Brain microvascular endothelial cell (primary cell): ENCODE data around the gene KLRK1.
"Not testable (repeated sequence)": the region's sequence is repeated elsewhere in the genome, so short reads cannot be mapped to it uniquely, and the experiment has no call there.

Experiments
- DNase-seq: peaks from one replicate; pipeline ENCODE4 v3.0.0-alpha.2; 2020
- H3K27ac ChIP-seq: fragments of 250-450 bp; sonication (Bioruptor Pico); 2 replicates; pipeline ENCODE4 v1.5.1; 2020; ENCODE audit warnings: mild to moderate bottlenecking, moderate library complexity
- H3K27me3 ChIP-seq: fragments of 250-450 bp; sonication (Bioruptor Pico); replicated peaks from 2 replicates; pipeline ENCODE4 v1.5.1; 2020; ENCODE audit warnings: mild to moderate bottlenecking
- H3K36me3 ChIP-seq: fragments of 250-450 bp; sonication (Bioruptor Pico); replicated peaks from 2 replicates; pipeline ENCODE4 v1.5.1; 2020; ENCODE audit warnings: mild to moderate bottlenecking
- H3K4me3 ChIP-seq: 2 replicates; pipeline ENCODE4 v1.5.1; 2011; ENCODE audit warnings: low read depth, mild to moderate bottlenecking, control low read depth, low read length, moderate library complexity
- CTCF ChIP-seq: IDR thresholded peaks from 2 replicates; pipeline ENCODE4 v1.5.1; 2011; ENCODE audit warnings: low read depth, mild to moderate bottlenecking, moderate library complexity, low read length, control low read depth, inconsistent platforms; ENCODE audit errors: missing control alignments
- in situ Hi-C: cut with HindIII; loops from 2 replicates; pipeline ENCODE4 v1.10.0; 2017; ENCODE audit warnings: low sequenced_read_pairs, low pct_ligation_motif_present

KLRK1 gene

GRCh38 chr12:10358131-10358530 lies 31.7 kb downstream of the KLRK1 start:
- H3K4me3 ChIP-seq: no peak overlapping the region
- no peaks in the 10 kb centered on the region for H3K27me3 ChIP-seq
- no peak for TF ChIP-seq CTCF
- no peaks in the 10 kb centered on the region for H3K36me3 ChIP-seq
- DNase-seq: no peak
- in situ Hi-C loops: no loop called here
- no peak overlapping the region for H3K27ac ChIP-seq

GRCh38 chr12:10354502-10354901 lies 35.3 kb downstream of the KLRK1 start:
- Histone ChIP-seq H3K36me3 (no peaks in the 10 kb centered on the region), H3K27me3 (no peaks in the 10 kb centered on the region), H3K27ac (no peak overlapping the region), H3K4me3 (no peak overlapping the region)
- DNase-seq: no peak
- in situ Hi-C loops: no loop called here
- TF ChIP-seq CTCF: no peak

GRCh38 chr12:10354071-10354470 lies 35.8 kb downstream of the KLRK1 start:
- no peak for DNase-seq
- in situ Hi-C loops: no loop called here
- no peak for TF ChIP-seq CTCF

GRCh38 chr12:10351457-10351856 lies 38.4 kb downstream of the KLRK1 start:
- H3K27me3 ChIP-seq, in situ Hi-C loops, H3K4me3 ChIP-seq, H3K27ac ChIP-seq, DNase-seq, H3K36me3 ChIP-seq: not testable (repeated sequence)

More at GRCh38 chr12:10354071-10354470, 35.8 kb downstream of the KLRK1 start:
- Histone ChIP-seq H3K27me3 (no peaks in the 10 kb centered on the region), H3K27ac (no peak overlapping the region), H3K36me3 (no peaks in the 10 kb centered on the region), H3K4me3 (no peak overlapping the region)

- DNase-seq: no peak
- Histone ChIP-seq H3K27ac (no peak overlapping the region), H3K36me3 (no peaks in the 10 kb centered on the region), H3K4me3 (no peak overlapping the region), H3K27me3 (no peaks in the 10 kb centered on the region)
- in situ Hi-C loops: no loop called here
- no peak for TF ChIP-seq CTCF
Observed at GRCh38 chr12:10341892-10342509, 47.8 kb downstream of the KLRK1 start.

GRCh38 chr12:10340946-10341345 lies 48.9 kb downstream of the KLRK1 start:
- H3K27ac ChIP-seq, in situ Hi-C loops: not testable (repeated sequence)

More at GRCh38 chr12:10340946-10341345, 48.9 kb downstream of the KLRK1 start:
- H3K36me3 ChIP-seq, H3K27me3 ChIP-seq, H3K4me3 ChIP-seq, DNase-seq: not testable (repeated sequence)
